K562 (cell line): ENCODE data around the gene ELOB. TPM values are rescaled to one million over a fixed set of nuclear protein-coding genes. Genes with fewer than 3 reads are reported as not detected.

Source experiments
- ARID1B ChIP-seq: fragments of 450-650 bp; IDR thresholded peaks from 2 replicates; pipeline ENCODE4 v1.6.1; 2016; ENCODE audit warnings: antibody characterized with exemption, mild to moderate bottlenecking, inconsistent platforms
- DEAF1 ChIP-seq: fragments of 450-650 bp; formaldehyde crosslinking; IDR thresholded peaks from 2 replicates; pipeline ENCODE4 v1.4.0; 2020; ENCODE audit warnings: mild to moderate bottlenecking, moderate library complexity
- DPF2 ChIP-seq: fragments of 450-650 bp; IDR thresholded peaks from 2 replicates; pipeline ENCODE4 v1.6.1; 2016
- ELF4 ChIP-seq: fragments of 450-650 bp; formaldehyde crosslinking; IDR thresholded peaks from 2 replicates; pipeline ENCODE4 v1.4.0; 2022; ENCODE audit warnings: missing genetic modification characterization
- MAFF ChIP-seq: IDR thresholded peaks from 2 replicates; pipeline ENCODE4 v1.6.1; 2012; ENCODE audit warnings: low read length, improper control_type of control experiment
- MYC ChIP-seq, 2 experiments: fragments of 250-450 bp in 1 of 2; sonication (Bioruptor Pico) in 1 of 2; IDR thresholded peaks; 2 replicates each; pipeline versions ENCODE4 v1.5.1 to v1.6.1; 2012 to 2021; ENCODE audit warnings: low read depth in 2 of 2, borderline replicate concordance in 1 of 2, improper control_type of control experiment in 1 of 2, low read length in 1 of 2, mild to moderate bottlenecking in 1 of 2, moderate library complexity in 1 of 2
- NRF1 ChIP-seq, 2 experiments: fragments of 450-650 bp; IDR thresholded peaks in 1 of 2; conservative IDR thresholded peaks in 1 of 2; 2 replicates each; pipeline ENCODE4 v1.6.1; 2014; ENCODE audit warnings: mild to moderate bottlenecking in 2 of 2
- POLR2AphosphoS5 ChIP-seq: IDR thresholded peaks from 2 replicates; pipeline ENCODE4 v1.6.1; 2011; ENCODE audit warnings: mild to moderate bottlenecking, low read depth, low read length, moderate library complexity; ENCODE audit not compliant: control insufficient read depth, insufficient read depth
- ZNF12 ChIP-seq: sonication (generic); formaldehyde crosslinking; IDR thresholded peaks from 2 replicates; pipeline ENCODE4 v1.4.0; 2020; ENCODE audit warnings: mild to moderate bottlenecking, missing genetic modification reagents
- ZNF282 ChIP-seq: sonication (generic); formaldehyde crosslinking; IDR thresholded peaks from 2 replicates; pipeline ENCODE4 v1.8.1; 2023; ENCODE audit warnings: missing genetic modification reagents
- polyA plus RNA-seq, 8 experiments: library from polyadenylated mRNA; depleted of rRNA in 4 of 8; stranded (reverse) in 5 of 8; unstranded in 3 of 8; fragments of >200 nt; fragmentation: Nextera tagmentation in 2 of 8; fragmentation: Illumina TruSeq in 1 of 8; extraction: Ambion mirVana in 2 of 8; extraction: Trizol in 1 of 8; gene quantifications; 2 replicates each; pipeline versions ENCODE4 v1.2.1 to v1.2.3, GENCODE V29; 2011 to 2014; ENCODE audit warnings: inconsistent platforms in 1 of 8, missing spikeins in 1 of 8
- total RNA-seq, 7 experiments: library from RNA; depleted of rRNA in 6 of 7; stranded (reverse); fragments of >200 nt in 6 of 7; fragmentation: Illumina TruSeq in 2 of 7; extraction: Trizol in 2 of 7; gene quantifications; 2 replicates each; pipeline versions ENCODE4 v1.2.1 to v1.2.3, GENCODE V29; 2011 to 2021; ENCODE audit warnings: low replicate concordance in 1 of 7
- TF ChIP-seq, protein P1 (sequence below), 2 experiments: IDR thresholded peaks; 2 replicates each; pipeline ENCODE4 v1.6.1; 2011; ENCODE audit warnings: borderline replicate concordance in 1 of 2, control low read depth in 1 of 2, low read depth in 1 of 2, low read length in 1 of 2, mild to moderate bottlenecking in 1 of 2, mixed read lengths in 1 of 2, moderate library complexity in 1 of 2; ENCODE audit not compliant: insufficient read depth in 1 of 2, insufficient read length in 1 of 2, poor library complexity in 1 of 2, severe bottlenecking in 1 of 2; ENCODE audit errors: extremely low read depth in 1 of 2
- TF ChIP-seq, protein P2 (sequence below): fragments of 450-650 bp; IDR thresholded peaks from 2 replicates; pipeline ENCODE4 v1.6.1; 2016; ENCODE audit warnings: mild to moderate bottlenecking, moderate library complexity

The ELOB gene
- total and polyA plus RNA-seq, 9 of the 15 experiments (the other 6 are each of a cell fraction or from before 2014, with no cell fraction given): 63.2 to 791 (median 237) TPM

GRCh38 chr16:2795395-2796143 is 18.5 kb upstream of the ELOB start (continued):
- TF ChIP-seq, protein P1, sequence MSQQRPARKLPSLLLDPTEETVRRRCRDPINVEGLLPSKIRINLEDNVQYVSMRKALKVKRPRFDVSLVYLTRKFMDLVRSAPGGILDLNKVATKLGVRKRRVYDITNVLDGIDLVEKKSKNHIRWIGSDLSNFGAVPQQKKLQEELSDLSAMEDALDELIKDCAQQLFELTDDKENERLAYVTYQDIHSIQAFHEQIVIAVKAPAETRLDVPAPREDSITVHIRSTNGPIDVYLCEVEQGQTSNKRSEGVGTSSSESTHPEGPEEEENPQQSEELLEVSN (IDR thresholded peaks at IDR 0.05; ENCODE audit: borderline replicate concordance in 1 of 2, extremely low read depth in 1 of 2, insufficient read depth in 1 of 2, insufficient read length in 1 of 2, low read depth in 1 of 2, low read length in 1 of 2, poor library complexity in 1 of 2, severe bottlenecking in 1 of 2): no peak
- 0 out of 4 replicates have a peak, but pooled peaks have one; percentile 15 to 27 for TF ChIP-seq NRF1 (conservative IDR thresholded peaks at IDR 0.05 in 1 of 2, IDR thresholded peaks at IDR 0.05 in 1 of 2)
- TF ChIP-seq POLR2AphosphoS5: no peak
- TF ChIP-seq ZNF12 (CRISPR knock-in tag): no peak
- TF ChIP-seq DEAF1 (CRISPR knock-in tag): no peak
- TF ChIP-seq, protein P2, sequence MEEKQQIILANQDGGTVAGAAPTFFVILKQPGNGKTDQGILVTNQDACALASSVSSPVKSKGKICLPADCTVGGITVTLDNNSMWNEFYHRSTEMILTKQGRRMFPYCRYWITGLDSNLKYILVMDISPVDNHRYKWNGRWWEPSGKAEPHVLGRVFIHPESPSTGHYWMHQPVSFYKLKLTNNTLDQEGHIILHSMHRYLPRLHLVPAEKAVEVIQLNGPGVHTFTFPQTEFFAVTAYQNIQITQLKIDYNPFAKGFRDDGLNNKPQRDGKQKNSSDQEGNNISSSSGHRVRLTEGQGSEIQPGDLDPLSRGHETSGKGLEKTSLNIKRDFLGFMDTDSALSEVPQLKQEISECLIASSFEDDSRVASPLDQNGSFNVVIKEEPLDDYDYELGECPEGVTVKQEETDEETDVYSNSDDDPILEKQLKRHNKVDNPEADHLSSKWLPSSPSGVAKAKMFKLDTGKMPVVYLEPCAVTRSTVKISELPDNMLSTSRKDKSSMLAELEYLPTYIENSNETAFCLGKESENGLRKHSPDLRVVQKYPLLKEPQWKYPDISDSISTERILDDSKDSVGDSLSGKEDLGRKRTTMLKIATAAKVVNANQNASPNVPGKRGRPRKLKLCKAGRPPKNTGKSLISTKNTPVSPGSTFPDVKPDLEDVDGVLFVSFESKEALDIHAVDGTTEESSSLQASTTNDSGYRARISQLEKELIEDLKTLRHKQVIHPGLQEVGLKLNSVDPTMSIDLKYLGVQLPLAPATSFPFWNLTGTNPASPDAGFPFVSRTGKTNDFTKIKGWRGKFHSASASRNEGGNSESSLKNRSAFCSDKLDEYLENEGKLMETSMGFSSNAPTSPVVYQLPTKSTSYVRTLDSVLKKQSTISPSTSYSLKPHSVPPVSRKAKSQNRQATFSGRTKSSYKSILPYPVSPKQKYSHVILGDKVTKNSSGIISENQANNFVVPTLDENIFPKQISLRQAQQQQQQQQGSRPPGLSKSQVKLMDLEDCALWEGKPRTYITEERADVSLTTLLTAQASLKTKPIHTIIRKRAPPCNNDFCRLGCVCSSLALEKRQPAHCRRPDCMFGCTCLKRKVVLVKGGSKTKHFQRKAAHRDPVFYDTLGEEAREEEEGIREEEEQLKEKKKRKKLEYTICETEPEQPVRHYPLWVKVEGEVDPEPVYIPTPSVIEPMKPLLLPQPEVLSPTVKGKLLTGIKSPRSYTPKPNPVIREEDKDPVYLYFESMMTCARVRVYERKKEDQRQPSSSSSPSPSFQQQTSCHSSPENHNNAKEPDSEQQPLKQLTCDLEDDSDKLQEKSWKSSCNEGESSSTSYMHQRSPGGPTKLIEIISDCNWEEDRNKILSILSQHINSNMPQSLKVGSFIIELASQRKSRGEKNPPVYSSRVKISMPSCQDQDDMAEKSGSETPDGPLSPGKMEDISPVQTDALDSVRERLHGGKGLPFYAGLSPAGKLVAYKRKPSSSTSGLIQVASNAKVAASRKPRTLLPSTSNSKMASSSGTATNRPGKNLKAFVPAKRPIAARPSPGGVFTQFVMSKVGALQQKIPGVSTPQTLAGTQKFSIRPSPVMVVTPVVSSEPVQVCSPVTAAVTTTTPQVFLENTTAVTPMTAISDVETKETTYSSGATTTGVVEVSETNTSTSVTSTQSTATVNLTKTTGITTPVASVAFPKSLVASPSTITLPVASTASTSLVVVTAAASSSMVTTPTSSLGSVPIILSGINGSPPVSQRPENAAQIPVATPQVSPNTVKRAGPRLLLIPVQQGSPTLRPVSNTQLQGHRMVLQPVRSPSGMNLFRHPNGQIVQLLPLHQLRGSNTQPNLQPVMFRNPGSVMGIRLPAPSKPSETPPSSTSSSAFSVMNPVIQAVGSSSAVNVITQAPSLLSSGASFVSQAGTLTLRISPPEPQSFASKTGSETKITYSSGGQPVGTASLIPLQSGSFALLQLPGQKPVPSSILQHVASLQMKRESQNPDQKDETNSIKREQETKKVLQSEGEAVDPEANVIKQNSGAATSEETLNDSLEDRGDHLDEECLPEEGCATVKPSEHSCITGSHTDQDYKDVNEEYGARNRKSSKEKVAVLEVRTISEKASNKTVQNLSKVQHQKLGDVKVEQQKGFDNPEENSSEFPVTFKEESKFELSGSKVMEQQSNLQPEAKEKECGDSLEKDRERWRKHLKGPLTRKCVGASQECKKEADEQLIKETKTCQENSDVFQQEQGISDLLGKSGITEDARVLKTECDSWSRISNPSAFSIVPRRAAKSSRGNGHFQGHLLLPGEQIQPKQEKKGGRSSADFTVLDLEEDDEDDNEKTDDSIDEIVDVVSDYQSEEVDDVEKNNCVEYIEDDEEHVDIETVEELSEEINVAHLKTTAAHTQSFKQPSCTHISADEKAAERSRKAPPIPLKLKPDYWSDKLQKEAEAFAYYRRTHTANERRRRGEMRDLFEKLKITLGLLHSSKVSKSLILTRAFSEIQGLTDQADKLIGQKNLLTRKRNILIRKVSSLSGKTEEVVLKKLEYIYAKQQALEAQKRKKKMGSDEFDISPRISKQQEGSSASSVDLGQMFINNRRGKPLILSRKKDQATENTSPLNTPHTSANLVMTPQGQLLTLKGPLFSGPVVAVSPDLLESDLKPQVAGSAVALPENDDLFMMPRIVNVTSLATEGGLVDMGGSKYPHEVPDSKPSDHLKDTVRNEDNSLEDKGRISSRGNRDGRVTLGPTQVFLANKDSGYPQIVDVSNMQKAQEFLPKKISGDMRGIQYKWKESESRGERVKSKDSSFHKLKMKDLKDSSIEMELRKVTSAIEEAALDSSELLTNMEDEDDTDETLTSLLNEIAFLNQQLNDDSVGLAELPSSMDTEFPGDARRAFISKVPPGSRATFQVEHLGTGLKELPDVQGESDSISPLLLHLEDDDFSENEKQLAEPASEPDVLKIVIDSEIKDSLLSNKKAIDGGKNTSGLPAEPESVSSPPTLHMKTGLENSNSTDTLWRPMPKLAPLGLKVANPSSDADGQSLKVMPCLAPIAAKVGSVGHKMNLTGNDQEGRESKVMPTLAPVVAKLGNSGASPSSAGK: peak; percentile 25; the same call in 1 of the 2 replicates
- TF ChIP-seq MAFF: no peak
- no peak for TF ChIP-seq ELF4
- TF ChIP-seq ZNF282 (CRISPR knock-in tag): no peak
- TF ChIP-seq DPF2: peak; percentile 59; the same call in 1 of the 2 replicates
- TF ChIP-seq MYC (IDR thresholded peaks at IDR 0.05; ENCODE audit: low read depth, low read length): 0 out of 2 replicates have a peak, but pooled peaks have one; percentile 25
- TF ChIP-seq MYC (CRISPR knock-in tag; IDR thresholded peaks at IDR 0.05; ENCODE audit: borderline replicate concordance, low read depth): no peak
- TF ChIP-seq ARID1B: peak; percentile 61; the same call in 1 of the 2 replicates
